GM19193 (cell line): ENCODE data around the gene HS1BP3.

Source experiments
- POLR2A ChIP-seq: IDR thresholded peaks from 4 replicates; pipeline ENCODE4 v1.6.1; 2011; ENCODE audit not compliant: insufficient read depth, insufficient read length; ENCODE audit errors: extremely low read depth

Gene HS1BP3

DNA sequence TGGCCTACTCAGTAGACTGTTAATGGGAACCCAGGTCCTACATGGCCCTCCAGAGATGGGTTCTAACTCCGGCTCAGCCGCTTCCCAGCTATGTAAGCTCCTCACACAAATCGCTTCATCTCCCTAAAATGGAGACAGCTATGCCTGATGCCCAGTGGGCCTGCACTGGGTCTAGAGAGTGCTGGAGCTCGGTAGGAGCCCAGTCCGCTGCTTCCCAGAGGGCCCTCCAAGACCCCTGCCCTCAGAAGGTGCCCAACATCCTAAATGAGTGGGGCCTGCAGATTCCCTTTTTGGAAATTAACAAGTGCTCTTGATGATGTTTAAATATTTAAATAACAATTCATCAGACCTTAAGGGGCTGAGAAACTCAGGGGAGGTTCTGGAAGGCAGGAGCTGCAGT is 47.1 kb downstream of the HS1BP3 start:
- no peak for TF ChIP-seq POLR2A

DNA sequence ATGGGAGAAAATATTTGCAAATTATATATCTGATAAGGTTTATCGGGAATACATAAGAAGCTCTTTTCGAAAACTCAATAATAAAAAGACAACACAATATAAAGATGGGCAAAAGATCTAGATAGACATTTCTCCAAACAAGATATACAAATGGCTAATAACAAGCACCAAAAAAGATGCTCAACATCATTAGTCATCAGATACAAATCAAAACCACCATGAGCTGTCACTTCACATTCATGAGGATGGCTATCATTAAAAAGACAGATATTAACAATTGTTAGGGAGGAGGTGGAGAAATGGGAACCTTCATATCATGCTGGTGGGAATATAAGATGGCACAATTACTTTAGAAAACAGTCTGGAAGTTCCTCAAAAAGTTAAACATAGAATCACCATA is 48.1 kb downstream of the HS1BP3 start:
- no peak for TF ChIP-seq POLR2A

DNA sequence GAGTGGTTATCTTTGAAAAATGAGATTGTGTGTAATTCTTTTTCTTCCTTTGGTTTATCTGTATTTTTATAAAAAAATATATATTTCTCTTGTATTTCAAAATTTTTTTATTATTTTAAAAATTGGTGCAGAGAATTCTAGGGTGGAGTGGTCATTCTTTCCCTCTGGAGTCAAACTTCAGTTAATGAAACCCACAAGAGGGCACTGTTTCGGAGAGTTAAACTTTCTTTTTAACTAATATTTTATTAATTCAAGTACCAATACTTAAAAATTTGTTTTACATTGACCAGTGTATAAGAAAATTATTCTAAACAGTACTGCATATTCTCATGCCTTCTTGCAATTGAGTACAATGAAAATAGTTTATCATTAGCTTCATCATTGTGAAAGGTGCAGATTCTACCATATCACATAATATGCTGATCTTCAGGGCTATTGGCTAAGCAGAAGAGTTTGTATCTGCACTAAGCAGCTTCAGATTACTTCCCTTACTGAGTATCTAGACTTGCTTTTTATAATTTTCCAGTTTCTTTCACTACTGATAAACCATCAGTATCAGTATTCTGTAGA is 50.1 kb downstream of the HS1BP3 start:
- no peak for TF ChIP-seq POLR2A

- TF ChIP-seq POLR2A, result no peak
These were observed 50.9 kb downstream of the HS1BP3 start for GRCh38 chr2:20599861-20600461.

- TF ChIP-seq POLR2A, result no peak
These were observed 51.8 kb downstream of the HS1BP3 start for GRCh38 chr2:20599001-20599600.

DNA sequence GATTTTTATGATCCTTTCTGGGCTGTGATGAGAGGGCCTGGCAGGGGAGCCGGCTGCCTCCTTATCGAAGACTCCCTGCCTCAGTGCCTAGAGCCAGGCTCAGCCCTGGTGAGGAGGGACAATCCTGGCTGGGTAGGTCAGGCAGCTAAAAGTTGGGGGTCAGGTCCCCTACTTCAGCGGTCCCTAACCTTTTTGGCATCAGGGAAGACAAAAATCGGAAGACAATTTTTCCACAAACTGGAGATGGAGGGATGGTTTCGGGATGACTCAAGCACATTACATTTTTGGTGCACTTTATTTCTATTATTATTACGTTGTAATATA is 53.1 kb downstream of the HS1BP3 start:
- no peak for TF ChIP-seq POLR2A

DNA sequence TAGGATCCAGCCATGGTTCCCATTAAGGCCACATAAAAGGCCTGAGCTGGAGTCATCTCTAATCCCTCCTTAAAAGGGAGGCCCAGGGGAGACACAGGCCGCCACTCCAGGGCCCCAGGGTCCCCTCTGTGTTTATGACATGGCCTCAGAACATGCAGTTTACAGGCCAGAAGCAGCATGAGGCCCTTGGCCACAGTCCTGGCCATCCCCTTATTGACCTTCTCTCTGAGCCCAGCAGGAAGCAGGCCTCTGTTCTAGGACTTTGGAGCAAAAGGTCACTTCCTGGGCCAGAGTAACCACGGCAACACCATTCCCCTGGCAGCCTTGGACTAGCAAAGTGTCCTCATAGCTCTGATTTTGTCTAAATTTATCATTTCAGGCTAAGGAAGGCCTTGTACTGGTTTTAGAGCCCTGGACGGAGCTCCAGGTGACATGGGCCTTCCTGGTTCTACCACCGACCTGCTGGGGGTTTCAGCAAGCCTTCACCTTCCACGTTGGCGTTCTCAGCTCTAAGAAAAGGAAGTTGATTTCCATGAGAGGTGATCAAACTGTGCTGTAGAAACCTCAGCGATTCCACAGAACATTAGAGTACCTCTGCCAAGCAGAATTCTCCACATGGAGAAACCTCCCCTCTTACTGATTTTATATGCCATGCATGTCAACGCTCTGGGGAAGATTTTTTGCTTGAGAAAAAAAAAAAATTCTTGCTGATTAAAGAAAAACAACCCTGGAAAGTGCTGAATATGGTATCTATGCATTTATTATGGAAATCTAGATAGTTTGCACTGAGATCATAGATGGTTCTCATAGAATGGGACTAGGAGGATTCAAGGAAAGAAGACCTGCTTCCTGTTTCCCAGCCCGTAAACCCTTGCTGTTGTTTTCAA is 53.7 kb downstream of the HS1BP3 start:
- no peak for TF ChIP-seq POLR2A

GRCh38 chr2:20596193-20596972 is 54.5 kb downstream of the HS1BP3 start:
- no peak for TF ChIP-seq POLR2A

DNA sequence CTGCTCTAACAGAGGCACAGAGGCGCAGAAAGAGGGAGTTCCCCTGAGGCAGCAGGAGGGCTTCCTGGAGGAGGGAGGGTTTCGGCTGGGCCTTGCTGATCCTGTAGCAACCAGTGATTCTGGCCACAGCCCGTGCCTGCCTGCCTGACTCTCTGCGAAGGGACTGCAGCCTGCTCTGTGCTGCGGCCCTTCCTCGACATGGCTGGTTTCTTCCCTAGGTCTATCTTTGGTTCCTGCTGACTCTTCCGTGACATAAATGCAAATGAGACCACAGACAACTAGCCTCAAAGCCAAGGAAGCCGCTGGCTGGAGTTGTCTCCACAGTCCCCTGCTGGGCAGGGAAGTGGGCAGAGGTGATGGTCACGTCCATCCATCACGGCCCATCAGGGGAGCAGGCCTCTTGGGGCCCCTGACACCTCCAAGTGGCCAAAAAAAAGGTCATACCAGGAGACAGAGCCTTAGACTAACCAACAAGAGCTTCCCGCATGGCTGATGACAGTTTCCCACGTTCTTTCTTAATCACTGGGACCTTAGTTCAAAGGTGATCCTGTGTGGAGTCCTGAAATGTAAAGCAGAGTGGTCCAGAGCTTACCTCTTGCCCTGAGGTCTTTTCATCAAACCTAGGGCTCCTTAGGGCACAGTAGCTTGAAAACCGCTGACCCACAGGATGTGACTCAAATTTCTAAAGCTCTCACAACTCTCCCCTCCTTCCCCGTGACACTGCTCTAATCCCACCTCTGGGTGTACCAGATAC is 55.3 kb downstream of the HS1BP3 start:
- TF ChIP-seq POLR2A, result peak; percentile 58

GRCh38 chr2:20594957-20595356 is 55.9 kb downstream of the HS1BP3 start:
- TF ChIP-seq POLR2A, result no peak

GRCh38 chr2:20594048-20594750 is 56.7 kb downstream of the HS1BP3 start:
- TF ChIP-seq POLR2A, result no peak

- TF ChIP-seq POLR2A, result no peak
These were observed 57.5 kb downstream of the HS1BP3 start for GRCh38 chr2:20593072-20594034.
